GM21390 (cell line): ENCODE data around the gene FAM234A.

Experiments used
- ATAC-seq: cut with Tn5 transposase; IDR thresholded peaks from one replicate; pipeline ENCODE4 v1.9.1; 2021; ENCODE audit not compliant: unreplicated experiment

FAM234A gene

DNA sequence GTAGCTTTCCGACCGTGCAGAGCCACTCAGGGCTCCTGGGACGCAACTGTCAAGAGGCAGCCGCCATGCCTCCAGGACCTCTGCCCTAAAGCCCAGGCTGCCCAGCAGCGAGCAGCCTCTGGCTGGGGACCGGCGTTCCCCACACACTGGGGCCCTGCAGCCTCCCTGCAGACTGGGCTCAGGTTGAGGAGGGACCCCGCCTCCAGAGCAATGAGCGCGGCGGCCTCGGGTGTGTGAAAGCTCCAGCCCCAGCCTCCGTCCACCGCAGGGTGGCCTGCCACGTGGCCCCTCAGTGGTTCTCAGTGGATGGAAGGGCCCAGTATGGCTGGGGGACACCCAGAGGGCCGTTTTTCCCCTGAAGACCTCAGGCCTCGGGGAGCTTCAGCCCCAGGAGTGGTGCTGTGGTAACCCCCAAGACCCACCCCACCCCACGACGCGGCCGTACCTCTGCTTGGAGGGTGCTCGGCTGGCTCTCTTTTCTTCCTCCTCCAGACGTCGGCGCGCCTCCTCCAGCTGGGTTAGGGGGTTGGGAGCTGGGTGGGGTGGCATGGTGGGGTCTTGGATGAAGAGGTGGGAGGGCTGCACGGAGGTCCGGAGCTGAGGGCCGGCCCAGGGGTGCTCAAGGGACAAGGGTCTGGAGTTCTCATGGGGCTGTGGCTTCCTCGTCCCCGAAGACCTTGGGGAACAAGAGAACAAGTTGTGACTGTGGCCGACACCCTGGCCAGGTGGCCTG is 58.6 kb downstream of the FAM234A start:
- no peak for ATAC-seq

DNA sequence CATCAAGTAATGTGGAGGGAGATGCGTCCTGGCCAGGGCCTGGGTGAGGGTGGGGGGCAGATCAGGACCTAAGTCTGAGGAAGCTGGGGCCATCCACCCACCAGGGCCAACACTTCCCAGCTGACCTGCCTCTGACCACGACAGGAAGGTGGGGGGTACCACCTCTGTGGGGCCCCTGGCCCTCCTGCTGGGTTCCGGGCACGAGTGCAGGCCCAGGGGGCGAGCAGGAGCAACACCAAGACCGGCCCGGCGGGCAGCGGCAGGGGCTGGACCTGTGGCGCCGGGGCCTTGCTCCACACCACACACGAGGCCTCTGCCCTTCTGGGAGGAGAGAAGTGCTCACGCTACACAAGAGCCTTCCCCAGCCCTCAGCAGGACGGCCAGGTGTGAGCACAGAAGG is 61.7 kb downstream of the FAM234A start:
- ATAC-seq, result no peak

DNA sequence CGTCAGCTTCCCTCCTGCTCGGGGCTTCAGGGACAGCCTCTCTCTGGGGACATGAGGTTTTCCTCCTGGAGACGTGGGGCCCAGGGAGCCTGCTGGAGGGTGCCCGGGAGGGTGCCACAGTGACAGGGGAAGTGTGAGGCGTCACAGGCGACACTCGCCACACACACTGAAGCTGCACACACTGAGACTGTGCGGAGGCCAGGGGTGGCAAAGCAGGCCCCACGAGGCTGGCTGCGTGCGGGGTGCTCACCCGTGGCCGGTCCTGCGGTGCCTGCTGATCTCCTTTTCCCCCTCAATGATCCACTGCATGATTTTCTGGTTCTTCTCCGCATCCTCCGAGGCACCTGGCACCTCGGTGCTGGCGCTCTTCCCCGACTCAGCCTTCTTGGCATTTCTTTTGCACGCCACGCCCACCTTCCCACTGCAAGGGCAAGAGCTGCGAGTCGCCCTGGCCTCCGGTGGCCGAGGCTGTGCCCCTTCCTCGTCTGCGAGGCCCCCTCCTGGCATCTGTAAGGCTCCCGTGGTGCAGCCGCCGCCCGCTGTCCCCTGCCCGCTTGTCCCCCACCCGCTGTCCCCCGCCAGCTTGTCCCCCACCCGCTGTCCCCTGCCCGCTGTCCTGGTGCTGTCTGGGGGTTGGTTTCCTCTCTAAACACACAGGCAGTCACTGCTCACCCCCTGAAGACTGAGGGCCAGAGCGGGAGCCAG is 62.3 kb downstream of the FAM234A start:
- no peak for ATAC-seq

DNA sequence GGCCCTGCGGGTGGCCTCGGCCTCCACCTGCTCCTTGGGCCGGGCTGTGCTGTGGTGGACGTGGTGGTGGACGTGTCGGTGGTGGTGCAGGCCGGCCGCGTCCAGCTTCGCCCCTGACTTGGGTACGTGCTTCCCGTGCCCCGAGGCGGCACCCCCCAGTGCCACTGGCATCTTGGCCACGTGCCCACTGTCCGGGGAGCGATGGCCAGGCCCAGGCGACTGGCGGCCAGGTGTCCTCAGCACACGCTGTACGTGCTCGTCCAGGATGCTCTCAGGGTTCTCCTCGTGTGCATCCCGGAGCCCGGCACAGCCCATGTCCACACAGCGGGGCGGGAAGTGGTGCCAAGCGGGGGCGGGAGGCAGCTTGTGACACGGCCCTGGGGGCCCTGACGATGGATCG is 63.2 kb downstream of the FAM234A start:
- ATAC-seq, result no peak

DNA sequence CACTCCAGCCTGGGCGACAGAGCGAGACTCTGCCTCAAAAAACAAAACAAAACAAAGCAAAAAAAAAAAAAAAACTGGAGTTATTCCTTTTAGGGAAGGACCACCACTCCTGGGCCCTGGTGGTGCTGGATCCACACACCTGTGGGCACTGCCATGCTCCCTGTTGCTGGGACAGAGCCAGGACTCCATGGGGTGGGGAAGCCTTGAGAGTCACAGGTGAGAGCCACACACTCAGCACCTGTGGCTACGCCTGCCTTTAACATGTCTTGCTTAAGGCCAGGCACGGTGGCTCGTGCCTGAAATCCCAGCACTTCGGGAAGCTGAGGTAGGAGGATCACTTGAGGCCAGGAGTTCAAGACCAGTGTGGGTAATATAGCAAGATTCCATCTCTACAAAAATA is 66.6 kb downstream of the FAM234A start:
- ATAC-seq, result no peak

DNA sequence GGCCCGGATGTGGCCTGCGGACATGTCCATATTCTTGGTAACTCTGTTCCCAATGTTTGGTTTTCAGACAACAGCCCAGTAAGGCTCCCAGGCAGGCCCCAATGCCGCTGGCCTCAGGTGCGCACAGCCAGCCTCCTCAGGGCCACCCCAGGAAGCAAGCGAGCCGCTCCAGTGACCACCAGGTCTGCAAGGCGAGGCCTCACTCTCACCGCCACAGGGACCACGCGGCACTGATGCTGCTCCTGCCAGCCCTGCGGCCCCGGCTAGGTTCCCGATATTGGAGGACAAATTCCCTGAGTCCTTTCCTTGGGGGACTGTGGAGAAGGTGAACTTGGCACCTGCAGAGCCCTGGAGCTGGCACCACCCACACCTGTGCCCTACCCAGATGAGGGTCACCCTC is 67.3 kb downstream of the FAM234A start:
- no peak for ATAC-seq

DNA sequence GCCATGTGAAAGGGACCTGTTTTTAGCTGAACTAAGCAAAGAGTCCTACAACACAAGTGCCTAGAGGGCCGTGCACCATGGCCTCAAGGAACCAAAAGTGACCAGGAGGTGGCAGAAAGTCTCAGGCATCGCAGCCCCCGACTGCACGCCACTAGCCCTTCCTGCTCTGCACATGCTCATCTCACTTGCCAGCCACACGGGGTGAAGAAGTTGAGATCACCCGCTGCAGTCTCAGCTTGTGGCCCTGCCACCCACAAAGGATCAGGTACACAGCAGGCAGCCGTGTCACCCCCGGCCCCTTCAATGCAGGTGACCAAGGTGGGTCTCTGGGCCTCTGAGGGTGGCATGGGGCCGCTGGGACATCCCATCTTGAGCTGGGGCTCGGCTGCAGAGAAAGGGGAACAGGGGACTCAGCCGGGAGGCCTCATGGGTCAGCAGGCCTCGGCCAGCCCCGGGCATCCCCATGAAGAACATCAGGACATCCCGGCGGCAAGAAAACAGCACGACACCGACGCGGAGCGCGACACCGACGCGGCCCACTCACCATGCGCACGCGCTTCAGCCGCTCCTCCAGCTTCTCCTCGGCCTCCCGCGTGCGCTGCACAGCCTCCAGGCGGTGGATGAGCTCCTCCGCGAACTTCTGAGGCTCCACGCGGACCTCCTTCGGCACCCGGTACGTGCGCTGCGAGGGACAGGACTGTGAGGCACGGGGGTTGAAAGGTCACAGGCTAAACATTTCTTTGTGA is 69.3 kb downstream of the FAM234A start:
- no peak for ATAC-seq

DNA sequence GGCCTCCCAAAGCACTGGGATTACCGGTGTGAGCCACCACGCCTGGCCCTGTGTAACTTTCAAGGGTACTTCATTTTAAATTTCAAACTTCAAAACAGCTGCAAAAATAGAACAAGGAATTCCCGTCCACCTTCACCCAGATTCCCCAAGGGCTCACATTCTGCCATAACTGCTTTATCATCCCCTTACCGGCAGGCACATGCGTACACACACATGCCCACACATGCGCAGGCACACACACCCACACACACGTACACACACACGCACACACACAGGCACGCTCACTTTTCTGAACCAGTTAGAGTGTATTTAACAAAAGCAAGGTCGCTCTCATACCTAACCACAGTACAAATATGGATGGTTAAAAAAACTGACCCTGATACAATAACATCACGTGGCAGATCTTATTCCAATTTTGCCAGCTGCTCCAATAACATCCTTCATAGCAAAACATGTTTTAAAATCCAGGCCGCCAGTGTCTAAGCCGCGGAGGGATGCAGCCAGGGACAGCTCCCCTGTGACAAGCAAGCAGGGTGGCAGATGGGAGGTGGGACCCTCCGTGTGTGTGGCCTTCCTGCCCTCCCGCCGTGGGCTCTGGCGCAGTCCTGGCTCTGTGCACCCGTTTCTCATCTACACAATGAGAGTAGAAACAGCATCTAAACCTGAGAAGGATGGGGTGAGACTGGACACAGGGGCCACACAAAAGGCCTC is 71.5 kb downstream of the FAM234A start:
- no peak for ATAC-seq

DNA sequence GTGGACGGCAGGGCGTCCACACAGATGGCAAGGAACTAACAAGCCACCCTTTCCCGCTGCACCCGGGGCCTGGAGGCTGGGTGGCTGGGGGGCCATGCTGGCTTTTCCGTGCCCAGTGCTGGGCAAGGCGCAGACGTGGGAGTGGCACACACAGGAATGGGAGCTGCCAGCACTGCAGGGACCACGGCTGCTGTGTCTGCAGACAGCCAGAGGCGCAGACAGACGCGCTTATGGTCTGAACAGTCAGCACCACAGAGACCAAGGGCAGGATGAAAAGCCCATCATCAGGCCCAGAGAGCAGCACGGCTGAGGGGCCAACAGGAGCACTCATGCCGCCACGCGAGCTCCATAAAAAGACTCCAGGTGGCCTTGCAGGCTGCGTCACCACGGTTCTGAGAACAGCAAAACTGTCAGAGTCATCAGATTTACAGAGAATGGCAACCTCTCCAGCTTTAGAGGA is 72.3 kb downstream of the FAM234A start:
- ATAC-seq, result no peak

DNA sequence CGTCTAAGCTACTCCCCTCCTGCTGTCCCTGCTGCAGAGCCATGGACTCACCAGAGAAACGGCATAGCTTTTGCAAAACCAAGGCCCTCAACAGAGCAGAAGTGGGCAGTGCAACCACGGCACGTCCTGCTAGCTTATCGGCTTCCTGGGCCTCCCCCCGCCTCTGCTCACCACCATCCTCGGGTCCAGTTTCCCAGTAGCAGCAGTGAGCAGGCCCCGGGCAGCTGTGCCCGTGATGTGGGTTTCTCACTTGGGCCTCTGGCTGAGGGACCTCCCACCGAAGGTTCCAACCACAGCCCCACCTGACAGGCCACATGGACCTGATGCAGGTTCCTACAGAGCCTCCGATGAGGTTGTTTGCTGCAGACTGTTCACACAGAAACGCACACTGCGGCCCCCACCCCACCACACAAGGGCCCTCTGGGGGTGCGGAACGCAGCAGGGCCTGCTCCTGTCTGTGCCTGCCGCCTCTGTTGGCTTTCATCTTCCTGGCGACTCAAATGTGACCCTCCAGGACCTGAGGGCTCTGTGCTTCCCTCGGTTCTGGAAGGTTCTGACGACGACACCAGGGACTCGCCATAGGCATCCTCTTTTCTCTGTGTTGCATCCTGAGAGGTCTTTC is 73.2 kb downstream of the FAM234A start:
- no peak for ATAC-seq

DNA sequence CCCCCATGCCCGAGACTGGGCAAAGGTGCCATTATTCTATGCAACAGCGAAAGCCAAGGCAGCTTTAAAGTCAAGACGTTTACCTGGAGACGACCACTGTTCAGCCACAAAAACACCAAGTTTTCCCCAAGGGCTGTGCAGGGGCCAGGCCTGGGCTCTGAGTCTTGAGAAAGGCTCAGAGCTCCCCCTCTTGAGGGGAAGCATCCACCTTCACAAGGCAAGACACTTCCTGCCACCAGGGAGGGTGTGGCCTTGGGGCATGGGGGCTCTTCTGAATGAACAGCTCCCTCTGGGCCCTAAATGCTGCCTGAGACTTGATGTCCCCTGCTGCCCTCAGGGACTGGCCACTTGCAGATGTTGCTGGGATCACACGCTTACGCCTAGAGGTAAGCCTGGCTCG is 74.9 kb downstream of the FAM234A start:
- ATAC-seq, result no peak

DNA sequence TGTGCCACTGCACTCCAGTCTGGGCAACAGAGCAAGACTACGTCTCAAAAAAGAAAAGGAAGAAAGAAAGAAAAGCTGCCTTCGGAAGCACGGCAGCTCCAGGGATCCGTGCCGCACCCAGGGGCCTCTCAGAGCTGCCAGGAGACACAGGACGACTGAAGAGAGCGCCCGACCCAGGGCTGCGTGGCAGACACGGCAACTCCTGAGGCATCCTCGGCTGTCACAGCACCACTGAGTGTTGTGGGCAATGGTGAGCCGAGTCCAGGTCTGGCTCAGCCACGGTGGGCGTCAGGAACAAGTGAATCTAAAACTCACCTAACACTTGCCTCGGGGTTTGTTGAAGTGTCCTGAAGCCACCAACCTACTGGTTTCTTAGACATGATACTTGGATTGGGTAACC is 77.1 kb downstream of the FAM234A start:
- no peak for ATAC-seq

DNA sequence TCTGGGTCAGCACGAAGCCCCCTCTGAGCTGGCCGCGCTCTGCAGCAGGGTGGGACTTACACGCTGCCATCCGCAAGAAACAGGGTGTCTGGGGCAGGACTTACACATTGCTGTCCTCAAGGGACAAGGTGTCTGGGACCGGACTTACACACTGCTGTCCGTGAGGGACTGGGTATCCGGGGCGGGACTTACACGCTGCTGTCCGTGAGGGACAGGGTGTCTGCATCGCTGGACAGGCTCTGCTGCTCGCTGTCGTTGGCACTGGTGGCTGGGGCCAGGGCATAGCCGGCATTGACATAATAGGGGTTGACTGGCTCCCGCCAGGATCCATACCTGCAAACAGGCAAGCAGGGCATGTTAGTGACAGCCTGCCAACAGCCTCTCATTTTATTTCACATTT is 79.7 kb downstream of the FAM234A start:
- ATAC-seq, result no peak

DNA sequence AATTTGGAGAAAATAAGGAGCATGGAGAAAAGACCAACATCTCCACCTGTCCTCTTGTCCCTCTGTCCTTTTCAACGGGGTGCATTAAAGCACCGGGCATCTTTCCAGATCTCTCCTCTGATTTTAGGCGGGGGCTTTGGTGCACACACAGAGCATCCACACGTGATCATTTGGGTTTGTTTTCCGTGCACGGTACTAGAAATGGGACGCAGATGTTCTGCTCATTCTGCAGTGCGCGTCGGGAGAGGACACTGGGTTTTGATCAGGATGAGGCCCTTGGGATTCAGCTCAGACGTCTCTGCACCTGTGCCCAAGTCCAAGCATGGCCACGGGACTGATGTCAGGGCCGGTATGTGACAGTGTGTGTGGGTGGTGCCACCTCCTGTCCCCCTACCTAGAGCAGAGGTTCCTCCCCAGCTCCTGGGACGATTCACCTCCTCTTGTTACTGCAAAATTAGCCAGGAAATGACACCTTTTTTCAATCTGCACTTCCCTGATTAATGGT is 80.2 kb downstream of the FAM234A start:
- no peak for ATAC-seq
